B cell (primary cell): ENCODE measurements around the gene PRCC. TPM values are rescaled to one million over a fixed set of nuclear protein-coding genes. Genes with fewer than 3 reads are reported as not detected.

Source experiments
- ATAC-seq: fragments of 200-7000 bp; cut with Tn5 transposase; one replicate; pipeline ENCODE4 v1.10.0; 2021; ENCODE audit warnings: low read depth, mild to moderate bottlenecking, moderate number of reproducible peaks, moderate library complexity
- CTCF ChIA-PET: fragments of 350-600 bp; sonication (Branson Sonifier 250); formaldehyde crosslinking; loops from one replicate; lab custom pipeline; 2021; ENCODE audit warnings: antibody characterized with exemption, inconsistent platforms; lab: Charles Lee
- POLR2A ChIA-PET: fragments of 350-600 bp; sonication (Branson Sonifier 250); formaldehyde crosslinking; loops from one replicate; lab custom pipeline; 2021; ENCODE audit warnings: antibody characterized with exemption; lab: Charles Lee
- DNase-seq: peaks from one replicate; pipeline ENCODE4 v3.0.0; 2013
- H2AFZ ChIP-seq: 2 replicates; pipeline ENCODE4 v1.6.1; 2012; ENCODE audit warnings: mild to moderate bottlenecking, low read depth, low read length; ENCODE audit not compliant: insufficient read depth, poor library complexity, severe bottlenecking
- H3K27ac ChIP-seq, 2 donors: 1 replicate in 1 of 2; 2 replicates in 1 of 2; pipeline ENCODE4 v1.5.1; 2012 to 2013; ENCODE audit warnings: low read length in 2 of 2, mild to moderate bottlenecking in 2 of 2, moderate library complexity in 1 of 2
- H3K27me3 ChIP-seq, 4 experiments: fragments of 200-600 bp in 1 of 4; sonication (generic) in 1 of 4; replicated peaks in 1 of 4; 1 replicate in 2 of 4; 2 replicates in 2 of 4; pipeline versions ENCODE4 v1.6.1 to v1.7.0; 2013 to 2016; ENCODE audit warnings: low read length in 3 of 4, mild to moderate bottlenecking in 2 of 4, mixed read lengths in 1 of 4, moderate library complexity in 1 of 4; ENCODE audit not compliant: insufficient read depth in 4 of 4, control insufficient read depth in 3 of 4; ENCODE audit errors: control extremely low read depth in 1 of 4
- H3K36me3 ChIP-seq, 2 experiments: replicated peaks in 1 of 2; 1 replicate in 1 of 2; 2 replicates in 1 of 2; pipeline versions ENCODE4 v1.6.1 to v1.7.1; 2013; ENCODE audit warnings: low read length in 1 of 2; ENCODE audit not compliant: insufficient read depth in 2 of 2, control insufficient read depth in 1 of 2; ENCODE audit errors: control extremely low read depth in 1 of 2, extremely low read depth in 1 of 2
- H3K4me1 ChIP-seq, 2 donors: fragments of 200-600 bp in 1 of 2; sonication (generic) in 1 of 2; 1 replicate in 1 of 2; 2 replicates in 1 of 2; pipeline versions ENCODE4 v1.5.1 to v1.6.1; 2013 to 2017; ENCODE audit warnings: low read length in 2 of 2; ENCODE audit not compliant: control insufficient read depth in 2 of 2, insufficient read depth in 2 of 2
- H3K4me2 ChIP-seq: replicated peaks from 2 replicates; pipeline ENCODE3; 2012; ENCODE audit warnings: mild to moderate bottlenecking, low read depth, low read length; ENCODE audit not compliant: poor library complexity, severe bottlenecking
- H3K4me3 ChIP-seq, 5 experiments: fragments of 200-600 bp in 1 of 5; sonication (generic) in 1 of 5; 1 replicate in 3 of 5; 2 replicates in 2 of 5; pipeline versions ENCODE4 v1.5.1 to v1.7.0; 2011 to 2016; ENCODE audit warnings: low read length in 4 of 5, mild to moderate bottlenecking in 4 of 5, low read depth in 2 of 5, control low read depth in 1 of 5, moderate library complexity in 1 of 5; ENCODE audit not compliant: insufficient read depth in 1 of 5; ENCODE audit errors: control extremely low read depth in 1 of 5, extremely low read depth in 1 of 5
- H3K79me2 ChIP-seq: fragments of 200-600 bp; sonication (generic); one replicate; pipeline ENCODE4 v1.6.0; 2016; ENCODE audit warnings: low read length; ENCODE audit not compliant: control insufficient read depth, insufficient read depth
- H3K9ac ChIP-seq: fragments of 200-600 bp; sonication (generic); 2 replicates; pipeline ENCODE4 v1.6.1; 2017; ENCODE audit warnings: mild to moderate bottlenecking, low read length, moderate library complexity
- H3K9me3 ChIP-seq, 3 donors: one replicate each; pipeline versions ENCODE4 v1.6.1 to v1.7.1; 2013; ENCODE audit warnings: low read length in 2 of 3; ENCODE audit not compliant: control insufficient read depth in 2 of 3, insufficient read depth in 1 of 3; ENCODE audit errors: control extremely low read depth in 1 of 3
- H4K20me1 ChIP-seq: 2 replicates; pipeline ENCODE4 v1.6.0; 2012; ENCODE audit warnings: mild to moderate bottlenecking, low read length; ENCODE audit not compliant: insufficient read depth, control insufficient read depth, poor library complexity, severe bottlenecking
- H3K27ac Mint-ChIP-seq: one replicate; pipeline ENCODE4 v1.8.0; 2021; ENCODE audit warnings: mixed read lengths
- H3K27me3 Mint-ChIP-seq: one replicate; pipeline ENCODE4 v1.8.0; 2021; ENCODE audit warnings: mixed read lengths
- H3K4me1 Mint-ChIP-seq: one replicate; pipeline ENCODE4 v1.8.0; 2021; ENCODE audit warnings: mixed read lengths
- H3K4me3 Mint-ChIP-seq: one replicate; pipeline ENCODE4 v1.8.0; 2021; ENCODE audit warnings: mixed read lengths
- H3K9me3 Mint-ChIP-seq: one replicate; pipeline ENCODE4 v1.8.0; 2022; ENCODE audit warnings: mixed read lengths; ENCODE audit not compliant: insufficient read depth
- EZH2 ChIP-seq: IDR thresholded peaks from 2 replicates; pipeline ENCODE4 v1.6.1; 2012; ENCODE audit warnings: borderline replicate concordance, low read depth, mild to moderate bottlenecking, moderate library complexity, low read length; ENCODE audit not compliant: insufficient read depth, poor library complexity, severe bottlenecking
- WGBS: methylation state at CpG from one replicate; pipeline ENCODE4 v1.1.5; 2013; ENCODE audit warnings: missing lambda C conversion rate; ENCODE audit not compliant: insufficient coverage; 5-methylcytosine and 5-hydroxymethylcytosine counted together
- intact Hi-C: fragments of 100-400 bp; cut with micrococcal nuclease; formaldehyde crosslinking; loops from one replicate; pipeline ENCODE4 v1.10.0; 2022
- polyA plus RNA-seq: library from polyadenylated mRNA; depleted of rRNA; stranded (reverse); fragments of >200 nt; gene quantifications from 2 replicates; pipeline ENCODE4 v1.2.3, GENCODE V29; 2012
- total RNA-seq, 2 donors: library from RNA; stranded (reverse); fragments of 120-200 nt in 1 of 2; gene quantifications; 1 replicate in 1 of 2; 2 replicates in 1 of 2; pipeline versions ENCODE4 v1.2.3 to v1.2.4, GENCODE V29; 2013 to 2022
- TF ChIP-seq, protein P1 (sequence below): fragments of 200-600 bp; IDR thresholded peaks from one replicate; pipeline ENCODE4 v1.8.0; 2022; ENCODE audit warnings: antibody characterized with exemption, mild to moderate bottlenecking

Gene PRCC
- total and polyA plus RNA-seq, 2 donors (not counting 1 experiment from before 2014, with no cell fraction given): 55.7 to 83.4 TPM

- Histone ChIP-seq H4K20me1 (no peaks in the 10 kb centered on the region), H3K27me3 (peaks cover 0 to 63% (median 23%) of the 10 kb centered on the region in 4 experiments), H3K4me3 (no peak overlapping the region), H3K27ac (no peak overlapping the region), H3K4me2 (no peak overlapping the region), H3K79me2 (no peaks in the 10 kb centered on the region), H2AFZ (no peak overlapping the region), H3K9ac (no peak overlapping the region), H3K9me3 (peaks cover 0 to 8% (median 0%) of the 10 kb centered on the region in 3 donors), H3K36me3 (no peaks in the 10 kb centered on the region), H3K4me1 (peaks cover 7 to 8% of the 10 kb centered on the region in 2 donors)
- intact Hi-C loops: no loop called here
- Mint-ChIP-seq H3K9me3 (no peaks in the 10 kb centered on the region), H3K27ac (no peak overlapping the region), H3K4me1 (peaks cover 8% of the 10 kb centered on the region), H3K27me3 (peaks cover 76% of the 10 kb centered on the region), H3K4me3 (no peak overlapping the region)
- DNase-seq: no peak
- TF ChIP-seq, protein P1, sequence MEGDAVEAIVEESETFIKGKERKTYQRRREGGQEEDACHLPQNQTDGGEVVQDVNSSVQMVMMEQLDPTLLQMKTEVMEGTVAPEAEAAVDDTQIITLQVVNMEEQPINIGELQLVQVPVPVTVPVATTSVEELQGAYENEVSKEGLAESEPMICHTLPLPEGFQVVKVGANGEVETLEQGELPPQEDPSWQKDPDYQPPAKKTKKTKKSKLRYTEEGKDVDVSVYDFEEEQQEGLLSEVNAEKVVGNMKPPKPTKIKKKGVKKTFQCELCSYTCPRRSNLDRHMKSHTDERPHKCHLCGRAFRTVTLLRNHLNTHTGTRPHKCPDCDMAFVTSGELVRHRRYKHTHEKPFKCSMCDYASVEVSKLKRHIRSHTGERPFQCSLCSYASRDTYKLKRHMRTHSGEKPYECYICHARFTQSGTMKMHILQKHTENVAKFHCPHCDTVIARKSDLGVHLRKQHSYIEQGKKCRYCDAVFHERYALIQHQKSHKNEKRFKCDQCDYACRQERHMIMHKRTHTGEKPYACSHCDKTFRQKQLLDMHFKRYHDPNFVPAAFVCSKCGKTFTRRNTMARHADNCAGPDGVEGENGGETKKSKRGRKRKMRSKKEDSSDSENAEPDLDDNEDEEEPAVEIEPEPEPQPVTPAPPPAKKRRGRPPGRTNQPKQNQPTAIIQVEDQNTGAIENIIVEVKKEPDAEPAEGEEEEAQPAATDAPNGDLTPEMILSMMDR: no peak
- TF ChIP-seq EZH2: no peak
- no peak for ATAC-seq
- POLR2A ChIA-PET: interaction anchor here (0.6 kb wide), 1 partner anchor 42 kb away, joined by 11 read pairs; no protein-coding TSS in a partner anchor
- CTCF ChIA-PET: interaction anchor here (0.6 to 1.4 kb wide), 3 partner anchors 19 to 143 kb away, joined by 3 to 5 read pairs (median 4); partner anchors contain the start of gene NTRK1
- 75% methylated on average over 11 of the region's 16 CpGs for WGBS
These were observed 74.0 kb downstream of the PRCC start for GRCh38 chr1:156841295-156841855.

GRCh38 chr1:156842618-156843300 is 75.4 kb downstream of the PRCC start:
- CTCF ChIA-PET: interaction anchor here (0.6 kb wide), 1 partner anchor 38 kb away, joined by 3 read pairs; no protein-coding TSS in a partner anchor

More at GRCh38 chr1:156842618-156843300, 75.4 kb downstream of the PRCC start:
- Histone ChIP-seq H3K36me3 (no peaks in the 10 kb centered on the region), H3K4me1 (peaks cover 7 to 8% of the 10 kb centered on the region in 2 donors), H3K4me2 (no peak overlapping the region), H3K27me3 (peaks cover 0 to 68% (median 23%) of the 10 kb centered on the region in 4 experiments), H3K9ac (no peak overlapping the region), H3K27ac (no peak overlapping the region), H4K20me1 (no peaks in the 10 kb centered on the region), H2AFZ (no peak overlapping the region), H3K4me3 (no peak overlapping the region), H3K9me3 (peaks cover 0 to 8% (median 0%) of the 10 kb centered on the region in 3 donors), H3K79me2 (no peaks in the 10 kb centered on the region)
- Mint-ChIP-seq H3K27me3 (peaks cover 79% of the 10 kb centered on the region), H3K4me3 (no peak overlapping the region), H3K27ac (no peak overlapping the region), H3K9me3 (no peaks in the 10 kb centered on the region), H3K4me1 (peaks cover 8% of the 10 kb centered on the region)
- no peak for ATAC-seq
- intact Hi-C loops: no loop called here
- TF ChIP-seq EZH2: no peak
- TF ChIP-seq, protein P1: no peak
- DNase-seq: no peak
- POLR2A ChIA-PET: no interaction called here
- 88% methylated on average over 9 of the region's 9 CpGs for WGBS
